Measurements from ENCODE around the gene PSMD10.

DNA sequence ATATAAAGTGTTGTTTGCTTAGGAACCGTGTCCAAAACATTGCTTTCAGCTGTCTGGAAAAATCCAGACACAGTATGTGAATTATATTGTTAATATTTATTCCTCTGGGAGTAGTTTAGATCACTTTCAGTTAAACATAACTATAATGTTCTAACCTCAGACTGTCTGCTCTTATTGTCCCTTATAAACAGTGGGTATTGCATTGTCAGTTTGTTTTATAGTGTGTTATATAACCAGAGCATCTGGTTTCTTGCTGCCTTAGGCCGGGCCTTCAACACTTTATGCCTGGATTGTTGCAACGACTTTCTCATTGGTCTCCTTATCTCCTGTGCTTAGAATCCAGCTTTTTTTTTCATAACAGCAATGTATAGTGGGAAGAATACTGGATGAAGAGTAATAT, 26.6 kb upstream of the PSMD10 start:
- TF ChIP-seq, protein P1, sequence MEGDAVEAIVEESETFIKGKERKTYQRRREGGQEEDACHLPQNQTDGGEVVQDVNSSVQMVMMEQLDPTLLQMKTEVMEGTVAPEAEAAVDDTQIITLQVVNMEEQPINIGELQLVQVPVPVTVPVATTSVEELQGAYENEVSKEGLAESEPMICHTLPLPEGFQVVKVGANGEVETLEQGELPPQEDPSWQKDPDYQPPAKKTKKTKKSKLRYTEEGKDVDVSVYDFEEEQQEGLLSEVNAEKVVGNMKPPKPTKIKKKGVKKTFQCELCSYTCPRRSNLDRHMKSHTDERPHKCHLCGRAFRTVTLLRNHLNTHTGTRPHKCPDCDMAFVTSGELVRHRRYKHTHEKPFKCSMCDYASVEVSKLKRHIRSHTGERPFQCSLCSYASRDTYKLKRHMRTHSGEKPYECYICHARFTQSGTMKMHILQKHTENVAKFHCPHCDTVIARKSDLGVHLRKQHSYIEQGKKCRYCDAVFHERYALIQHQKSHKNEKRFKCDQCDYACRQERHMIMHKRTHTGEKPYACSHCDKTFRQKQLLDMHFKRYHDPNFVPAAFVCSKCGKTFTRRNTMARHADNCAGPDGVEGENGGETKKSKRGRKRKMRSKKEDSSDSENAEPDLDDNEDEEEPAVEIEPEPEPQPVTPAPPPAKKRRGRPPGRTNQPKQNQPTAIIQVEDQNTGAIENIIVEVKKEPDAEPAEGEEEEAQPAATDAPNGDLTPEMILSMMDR (IDR thresholded peaks at IDR 0.05) = no peak
- no peak for TF ChIP-seq EP300 (IDR thresholded peaks at IDR 0.05)

Data from upper lobe of left lung (tissue), 4 donors.